ENCODE measurements around the gene ETFA. TPM values are rescaled to one million over a fixed set of nuclear protein-coding genes. Genes with fewer than 3 reads are reported as not detected.

ETFA gene
- total and polyA plus RNA-seq, 10 of the 15 experiments (the other 5 are each of a cell fraction or from before 2014, with no cell fraction given) = 114 to 331 (median 152) TPM

GRCh38 chr15:76193934-76194333 is 117.3 kb downstream of the ETFA start:
- Histone ChIP-seq H3K27ac (ENCODE audit: control insufficient read depth, insufficient read depth) (no peak overlapping the region), H4K20me1 (ENCODE audit: control insufficient read depth, insufficient read depth) (no peaks in the 10 kb centered on the region), H3K4me1 (ENCODE audit: control insufficient read depth, insufficient read depth, low read length) (peaks cover 14% of the 10 kb centered on the region), H2AFZ (ENCODE audit: control insufficient read depth, low read depth, low read length) (no peak overlapping the region), H3K4me3 (no peak overlapping the region), H3K79me2 (ENCODE audit: control insufficient read depth, insufficient read depth, low read length) (no peaks in the 10 kb centered on the region), H3K27me3 (replicated peaks in 1 of 2; ENCODE audit: control insufficient read depth in 2 of 2, insufficient read depth in 2 of 2, low read length in 1 of 2) (0 out of 4 replicates have a peak, but pooled peaks cover 0 to 1% of the 10 kb centered on the region in 2 experiments), H3K4me2 (ENCODE audit: control insufficient read depth, insufficient read depth) (no peak overlapping the region), H3K9me3 (replicated peaks; ENCODE audit: control insufficient read depth, insufficient read depth, low read length) (no peaks in the 10 kb centered on the region), H3K36me3 (ENCODE audit: control insufficient read depth in 2 of 2, insufficient read depth in 2 of 2, low read length in 1 of 2) (no peaks in the 10 kb centered on the region), H3K9ac (ENCODE audit: control insufficient read depth, insufficient read depth, low read length) (no peak overlapping the region)
- 60% methylated on average over 8 of the region's 8 CpGs for WGBS (ENCODE audit: insufficient coverage, insufficient replicate concordance, low lambda C conversion rate, missing lambda C conversion rate)
- RAD21 ChIA-PET (ENCODE audit: unreplicated experiment) = no interaction called here
- DNase-seq (ENCODE audit: low read depth, low spot score) (no peak), ATAC-seq (no peak), FAIRE-seq (no peak)
- intact Hi-C loops (cut with micrococcal nuclease; ENCODE audit: unreplicated experiment) (loop anchor here (5.0 kb wide), 1 partner anchor 143 kb away; the partner anchor contains the start of gene ISL2), in situ Hi-C loops (cut with MboI) (no loop called here)
- SMC1A ChIA-PET (ENCODE audit: uncharacterized antibody, unreplicated experiment) = no interaction called here
- TF ChIP-seq E2F8 (IDR thresholded peaks at IDR 0.05; ENCODE audit: low read depth, partially characterized antibody) (no peak), KAT2A (conservative IDR thresholded peaks at IDR 0.05; ENCODE audit: control insufficient read depth, low read depth, low read length) (no peak)
- POLR2A ChIA-PET = no interaction called here
- no TSS peak for BruUV-seq (replicated peaks)
- CTCF ChIA-PET = no interaction called here

- H2AFZ ChIP-seq (ENCODE audit: control insufficient read depth, low read depth, low read length) = no peak overlapping the region
- H3K9me3 ChIP-seq (replicated peaks; ENCODE audit: control insufficient read depth, insufficient read depth, low read length) = no peaks in the 10 kb centered on the region; the same call in 2 of the 3 replicates
- BruUV-seq (replicated peaks) = no TSS peak
- H3K27ac ChIP-seq (ENCODE audit: control insufficient read depth, insufficient read depth) = no peak overlapping the region
- H3K79me2 ChIP-seq (ENCODE audit: control insufficient read depth, insufficient read depth, low read length) = no peaks in the 10 kb centered on the region
- WGBS (ENCODE audit: insufficient coverage, insufficient replicate concordance, low lambda C conversion rate, missing lambda C conversion rate) = 97% methylated on average over 8 of the region's 8 CpGs
- FAIRE-seq (no peak), ATAC-seq (no peak), DNase-seq (ENCODE audit: low read depth, low spot score) (no peak)
- SMC1A ChIA-PET (ENCODE audit: uncharacterized antibody, unreplicated experiment) = interaction anchor here (0.7 to 1.0 kb wide), 2 partner anchors 329 to 648 kb away, joined by 3 read pairs; no protein-coding TSS in a partner anchor
- H3K4me3 ChIP-seq = no peak overlapping the region
- in situ Hi-C loops (cut with MboI) (no loop called here), intact Hi-C loops (cut with micrococcal nuclease; ENCODE audit: unreplicated experiment) (loop anchor here (5.0 kb wide), 1 partner anchor 145 kb away; the partner anchor contains the start of gene ISL2)
- CTCF ChIA-PET = interaction anchor here (3.5 kb wide), 1 partner anchor 674 kb away, joined by 18 read pairs; no protein-coding TSS in a partner anchor
- no peak overlapping the region for H3K4me2 ChIP-seq (ENCODE audit: control insufficient read depth, insufficient read depth)
- 0 out of 4 replicates have a peak, but pooled peaks cover 0 to 1% of the 10 kb centered on the region in 2 experiments for H3K27me3 ChIP-seq (replicated peaks in 1 of 2; ENCODE audit: control insufficient read depth in 2 of 2, insufficient read depth in 2 of 2, low read length in 1 of 2)
- RAD21 ChIA-PET (ENCODE audit: unreplicated experiment) = no interaction called here
- no peaks in the 10 kb centered on the region for H4K20me1 ChIP-seq (ENCODE audit: control insufficient read depth, insufficient read depth)
- no peaks in the 10 kb centered on the region for H3K36me3 ChIP-seq (ENCODE audit: control insufficient read depth in 2 of 2, insufficient read depth in 2 of 2, low read length in 1 of 2)
- peaks cover 14% of the 10 kb centered on the region for H3K4me1 ChIP-seq (ENCODE audit: control insufficient read depth, insufficient read depth, low read length)
- POLR2A ChIA-PET = no interaction called here
- no peak overlapping the region for H3K9ac ChIP-seq (ENCODE audit: control insufficient read depth, insufficient read depth, low read length)
- TF ChIP-seq FOXK2 (IDR thresholded peaks at IDR 0.05) (no peak), CEBPB (IDR thresholded peaks at IDR 0.05; ENCODE audit: borderline replicate concordance in 1 of 2, low read depth in 2 of 2, low read length in 2 of 2) (no peak), ZSCAN29 (IDR thresholded peaks at IDR 0.05) (no peak), SIN3A (IDR thresholded peaks at IDR 0.05; ENCODE audit: low read depth, low read length) (no peak), NKRF (conservative IDR thresholded peaks at IDR 0.05) (no peak), MTA2 (IDR thresholded peaks at IDR 0.05; ENCODE audit: low read depth) (no peak), GABPA (IDR thresholded peaks at IDR 0.05; ENCODE audit: low read depth) (no peak), HCFC1 (IDR thresholded peaks at IDR 0.05; ENCODE audit: low read length) (no peak), BHLHE40 (IDR thresholded peaks at IDR 0.05; ENCODE audit: borderline replicate concordance in 1 of 2, low read depth in 2 of 2, low read length in 1 of 2) (no peak), SMAD1 (IDR thresholded peaks at IDR 0.05; ENCODE audit: low read depth, partially characterized antibody) (no peak)
Observed at GRCh38 chr15:76192715-76193114, 118.6 kb downstream of the ETFA start.

Data from GM12878 (cell line).